ENCODE data around the gene DENND2C. TPM values are rescaled to one million over a fixed set of nuclear protein-coding genes. Genes with fewer than 3 reads are reported as not detected.

Gene DENND2C
- total and polyA plus RNA-seq, 2 of the 13 experiments (the other 11 are each of a cell fraction or from before 2014, with no cell fraction given): 0.08 to 0.33 TPM

DNA sequence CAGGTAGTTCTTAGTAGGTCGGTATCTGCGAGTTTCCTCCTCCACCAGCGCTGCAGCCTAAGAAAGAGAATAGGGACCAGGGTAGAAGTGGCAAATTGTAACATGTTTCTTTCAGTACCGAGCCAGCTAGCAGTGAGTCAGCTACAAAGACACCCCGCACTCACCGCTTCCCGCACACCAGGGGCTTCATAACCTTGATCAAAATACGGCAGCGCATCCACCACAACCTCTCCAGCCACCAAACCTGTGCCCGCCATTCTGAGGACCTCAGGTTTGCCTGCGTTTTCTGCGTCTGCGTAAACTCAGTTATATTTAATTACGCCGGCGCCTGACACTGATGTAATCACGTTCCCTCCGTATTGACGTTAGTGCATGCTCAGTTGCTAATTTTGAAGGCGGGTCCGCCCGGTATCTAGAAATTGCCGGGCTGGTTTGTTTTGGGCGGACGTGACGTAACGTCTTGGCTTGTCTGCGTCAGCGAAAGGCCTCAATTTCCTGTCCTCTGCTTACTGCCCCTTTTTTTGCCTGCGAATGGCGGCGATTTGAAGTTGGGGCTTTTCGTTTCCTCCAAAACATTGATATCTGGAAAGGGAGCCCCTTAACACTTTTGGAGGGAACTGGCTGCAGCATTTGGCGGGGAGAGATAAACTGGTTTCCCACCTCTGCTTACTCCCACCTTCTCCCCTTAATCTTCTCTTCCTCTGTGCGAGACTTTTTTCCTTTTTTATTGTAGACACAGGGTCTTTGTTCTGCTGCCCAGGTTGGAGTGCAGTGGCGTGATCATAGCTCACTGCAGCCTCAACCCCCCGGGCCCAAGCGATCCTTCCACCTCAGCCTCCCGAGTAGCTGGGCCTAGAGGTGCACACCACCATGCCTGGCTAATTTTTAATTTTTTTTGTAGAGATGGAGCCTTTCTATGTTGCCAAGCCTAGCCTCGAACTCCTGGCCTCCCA, 88.2 kb downstream of the DENND2C start, which contains the start of gene BCAS2 (continued):
- TF ChIP-seq ZFP90 (CRISPR knock-in tag; IDR thresholded peaks at IDR 0.05; ENCODE audit: borderline replicate concordance) (peak; percentile 28; the same call in 1 of the 2 replicates), ZFX (CRISPR knock-in tag; IDR thresholded peaks at IDR 0.05; ENCODE audit: low read depth) (peak; percentile 77), ELF1 (CRISPR knock-in tag; IDR thresholded peaks at IDR 0.05) (peak; percentile 60; the same call in 1 of the 2 replicates), KLF6 (CRISPR knock-in tag; IDR thresholded peaks at IDR 0.05) (peak; percentile 49; the same call in 1 of the 2 replicates), HES4 (CRISPR knock-in tag; IDR thresholded peaks at IDR 0.05; ENCODE audit: borderline replicate concordance) (no peak), ZNF543 (CRISPR knock-in tag; IDR thresholded peaks at IDR 0.05) (no peak), RFX5 (IDR thresholded peaks at IDR 0.05; ENCODE audit: low read depth, low read length) (no peak), CEBPG (CRISPR knock-in tag; IDR thresholded peaks at IDR 0.05) (peak; percentile 61; the same call in 1 of the 2 replicates), ZNF782 (CRISPR knock-in tag; IDR thresholded peaks at IDR 0.05; ENCODE audit: borderline replicate concordance) (no peak), ZNF609 (CRISPR knock-in tag; IDR thresholded peaks at IDR 0.05; ENCODE audit: borderline replicate concordance) (no peak), ZFP37 (CRISPR knock-in tag; IDR thresholded peaks at IDR 0.05; ENCODE audit: borderline replicate concordance) (no peak), PHF20 (CRISPR knock-in tag; IDR thresholded peaks at IDR 0.05) (peak; percentile 88), RAD21 (CRISPR knock-in tag; IDR thresholded peaks at IDR 0.05) (no peak), EEA1 (CRISPR knock-in tag; IDR thresholded peaks at IDR 0.05; ENCODE audit: borderline replicate concordance) (no peak), SALL1 (CRISPR knock-in tag; IDR thresholded peaks at IDR 0.05) (peak; percentile 54; the same call in 1 of the 2 replicates), BRD4 (CRISPR knock-in tag; IDR thresholded peaks at IDR 0.05) (0 out of 2 replicates have a peak, but pooled peaks have one; percentile 42), NR2F6 (IDR thresholded peaks at IDR 0.05) (peak; percentile 9; the same call in 1 of the 2 replicates), NR2F6 (CRISPR knock-in tag; IDR thresholded peaks at IDR 0.05) (no peak; the same call in 1 of the 2 replicates), AHR (CRISPR knock-in tag; IDR thresholded peaks at IDR 0.05) (no peak), MIXL1 (CRISPR knock-in tag; IDR thresholded peaks at IDR 0.05) (peak; percentile 97), CEBPZ (IDR thresholded peaks at IDR 0.05; ENCODE audit: low read length) (no peak)
- TF ChIP-seq, protein P1, sequence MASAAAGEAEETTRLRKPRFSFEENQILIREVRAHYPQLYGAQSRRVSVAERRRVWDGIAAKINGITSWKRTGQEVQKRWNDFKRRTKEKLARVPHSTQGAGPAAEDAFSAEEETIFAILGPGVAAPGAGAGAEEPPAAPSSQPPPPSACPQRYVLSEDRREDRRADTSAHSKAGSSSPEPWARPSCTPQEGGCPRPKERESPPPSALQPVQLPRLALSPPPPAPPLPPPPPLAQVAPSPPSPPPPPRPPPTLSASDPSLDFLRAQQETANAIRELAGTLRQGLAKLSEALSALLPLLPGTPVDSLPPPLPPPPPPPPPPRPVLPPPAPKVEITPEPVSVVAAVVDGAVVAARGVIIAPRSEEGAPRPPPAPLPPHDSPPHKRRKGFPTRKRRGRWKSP (CRISPR knock-in tag; IDR thresholded peaks at IDR 0.05): 0 out of 2 replicates have a peak, but pooled peaks have one; percentile 43
